Prostate gland (tissue), 2 donors: ENCODE data around the gene ZNF547.

Experiments
- POLR2A ChIP-seq: fragments of 450-650 bp; IDR thresholded peaks from one replicate; pipeline ENCODE4 v1.6.1; 2016; ENCODE audit warnings: antibody characterized with exemption, mild to moderate bottlenecking
- POLR2AphosphoS5 ChIP-seq: sonication (generic); formaldehyde crosslinking; IDR thresholded peaks from one replicate; pipeline ENCODE4 v1.6.1; 2017; ENCODE audit warnings: antibody characterized with exemption
- TF ChIP-seq, protein P1 (sequence below), 4 experiments: fragments of 200-600 bp in 2 of 4; fragments of 450-650 bp in 2 of 4; sonication (generic) in 2 of 4; IDR thresholded peaks; 1 replicate in 3 of 4; 2 replicates in 1 of 4; pipeline ENCODE4 v1.5.1; 2016 to 2019; ENCODE audit warnings: antibody characterized with exemption in 4 of 4, mild to moderate bottlenecking in 2 of 4, moderate library complexity in 2 of 4

DNA sequence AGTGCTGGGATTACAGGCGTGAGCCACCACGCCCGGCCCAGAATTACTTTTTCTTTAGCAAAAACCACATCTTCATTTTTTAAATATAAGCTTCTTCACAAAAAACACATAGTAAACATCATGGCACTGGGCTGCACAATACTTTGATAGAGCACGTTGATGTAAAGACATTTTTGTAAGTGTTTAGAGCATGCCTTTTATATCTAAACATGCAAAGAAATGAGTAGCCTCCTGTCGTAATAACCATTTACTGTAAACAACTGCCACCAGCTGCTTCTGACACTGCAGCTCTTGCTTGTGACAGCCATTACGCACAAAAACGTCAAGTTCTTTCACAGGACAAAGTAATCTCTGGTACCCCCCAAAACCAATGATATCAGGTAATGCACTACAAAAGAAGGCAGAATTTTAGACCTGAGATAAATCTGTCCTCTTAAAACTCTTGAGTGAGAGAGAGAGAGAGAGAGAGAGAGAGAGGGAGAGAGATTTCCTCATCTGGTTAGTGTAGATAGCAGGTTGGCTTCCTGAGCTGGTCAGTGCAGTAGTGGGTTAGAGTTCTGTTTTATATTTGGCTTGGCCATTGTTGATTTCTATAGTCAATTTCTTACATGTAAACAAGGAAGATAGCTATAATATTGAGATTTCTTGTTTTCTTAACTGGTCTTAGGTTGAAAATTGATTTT, 19.6 kb downstream of the ZNF547 start:
- TF ChIP-seq, protein P1, sequence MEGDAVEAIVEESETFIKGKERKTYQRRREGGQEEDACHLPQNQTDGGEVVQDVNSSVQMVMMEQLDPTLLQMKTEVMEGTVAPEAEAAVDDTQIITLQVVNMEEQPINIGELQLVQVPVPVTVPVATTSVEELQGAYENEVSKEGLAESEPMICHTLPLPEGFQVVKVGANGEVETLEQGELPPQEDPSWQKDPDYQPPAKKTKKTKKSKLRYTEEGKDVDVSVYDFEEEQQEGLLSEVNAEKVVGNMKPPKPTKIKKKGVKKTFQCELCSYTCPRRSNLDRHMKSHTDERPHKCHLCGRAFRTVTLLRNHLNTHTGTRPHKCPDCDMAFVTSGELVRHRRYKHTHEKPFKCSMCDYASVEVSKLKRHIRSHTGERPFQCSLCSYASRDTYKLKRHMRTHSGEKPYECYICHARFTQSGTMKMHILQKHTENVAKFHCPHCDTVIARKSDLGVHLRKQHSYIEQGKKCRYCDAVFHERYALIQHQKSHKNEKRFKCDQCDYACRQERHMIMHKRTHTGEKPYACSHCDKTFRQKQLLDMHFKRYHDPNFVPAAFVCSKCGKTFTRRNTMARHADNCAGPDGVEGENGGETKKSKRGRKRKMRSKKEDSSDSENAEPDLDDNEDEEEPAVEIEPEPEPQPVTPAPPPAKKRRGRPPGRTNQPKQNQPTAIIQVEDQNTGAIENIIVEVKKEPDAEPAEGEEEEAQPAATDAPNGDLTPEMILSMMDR (IDR thresholded peaks at IDR 0.05), result no peak
- no peak for TF ChIP-seq POLR2A
- no peak for TF ChIP-seq POLR2AphosphoS5
